Neuronal stem cell (in vitro differentiated cells): Measurements from ENCODE around the gene ARIH1.
A peak's percentile ranks its signal among the peaks of the same experiment; 100 is the strongest.

Source experiments
- DNase-seq: peaks from one replicate; pipeline ENCODE4 v3.0.0-alpha.2; 2013; ENCODE audit warnings: low spot score
- H2AFZ ChIP-seq: one replicate; pipeline ENCODE4 v1.6.1; 2013; ENCODE audit warnings: mild to moderate bottlenecking, low read length, inconsistent platforms
- H2AK5ac ChIP-seq: 2 replicates; pipeline ENCODE4 v1.6.1; 2013; ENCODE audit warnings: low read depth, mild to moderate bottlenecking, inconsistent platforms, low read length, moderate library complexity, mixed read lengths
- H2BK120ac ChIP-seq: 2 replicates; pipeline ENCODE4 v1.6.1; 2013; ENCODE audit warnings: low read depth, mild to moderate bottlenecking, inconsistent platforms, low read length, moderate library complexity, mixed read lengths
- H2BK12ac ChIP-seq: one replicate; pipeline ENCODE4 v1.6.1; 2013; ENCODE audit warnings: low read length, inconsistent platforms
- H2BK15ac ChIP-seq: 2 replicates; pipeline ENCODE4 v1.6.1; 2013; ENCODE audit warnings: mild to moderate bottlenecking, low read length, inconsistent platforms, mixed read lengths
- H2BK5ac ChIP-seq: one replicate; pipeline ENCODE4 v1.6.1; 2013; ENCODE audit warnings: inconsistent platforms, mild to moderate bottlenecking, low read length, moderate library complexity
- H3K14ac ChIP-seq: one replicate; pipeline ENCODE4 v1.6.1; 2013; ENCODE audit warnings: low read length, inconsistent platforms
- H3K18ac ChIP-seq: 2 replicates; pipeline ENCODE4 v1.6.1; 2013; ENCODE audit warnings: low read length, inconsistent platforms
- H3K23ac ChIP-seq: 2 replicates; pipeline ENCODE4 v1.6.1; 2013; ENCODE audit warnings: low read depth, mild to moderate bottlenecking, mixed read lengths, low read length, inconsistent platforms; ENCODE audit not compliant: poor library complexity
- H3K27ac ChIP-seq: replicated peaks from 3 replicates; pipeline ENCODE4 v1.5.1; 2013; ENCODE audit warnings: low read length, inconsistent platforms
- H3K27me3 ChIP-seq, 3 experiments: 2 replicates each; pipeline ENCODE4 v1.6.1; 2013; ENCODE audit warnings: low read length in 3 of 3, mild to moderate bottlenecking in 2 of 3, inconsistent platforms in 1 of 3, low read depth in 1 of 3, mixed read lengths in 1 of 3, moderate library complexity in 1 of 3; ENCODE audit not compliant: control insufficient read depth in 3 of 3, insufficient read depth in 3 of 3
- H3K36me3 ChIP-seq, 2 donors: replicated peaks in 1 of 2; 2 replicates each; pipeline ENCODE4 v1.6.1; 2013; ENCODE audit warnings: low read length in 2 of 2; ENCODE audit not compliant: control insufficient read depth in 2 of 2, insufficient read depth in 2 of 2
- H3K4ac ChIP-seq: 2 replicates; pipeline ENCODE4 v1.6.1; 2013; ENCODE audit warnings: inconsistent platforms, mild to moderate bottlenecking, low read length, moderate library complexity
- H3K4me1 ChIP-seq, 2 donors: 1 replicate in 1 of 2; 2 replicates in 1 of 2; pipeline ENCODE4 v1.6.1; 2013; ENCODE audit warnings: low read length in 2 of 2, low read depth in 1 of 2; ENCODE audit not compliant: control insufficient read depth in 2 of 2, insufficient read depth in 1 of 2
- H3K4me2 ChIP-seq: one replicate; pipeline ENCODE4 v1.6.1; 2013; ENCODE audit warnings: mild to moderate bottlenecking, low read length, inconsistent platforms; ENCODE audit not compliant: insufficient read depth, poor library complexity, severe bottlenecking
- H3K4me3 ChIP-seq, 2 donors: 2 replicates each; pipeline ENCODE4 v1.5.1; 2013; ENCODE audit warnings: low read length in 2 of 2, mild to moderate bottlenecking in 2 of 2, inconsistent platforms in 1 of 2, moderate library complexity in 1 of 2
- H3K79me1 ChIP-seq: one replicate; pipeline ENCODE4 v1.6.1; 2013; ENCODE audit warnings: low read depth, mild to moderate bottlenecking, inconsistent platforms, low read length, moderate library complexity
- H3K9ac ChIP-seq: one replicate; pipeline ENCODE4 v1.6.1; 2013; ENCODE audit warnings: mild to moderate bottlenecking, low read depth, low read length, inconsistent platforms; ENCODE audit not compliant: poor library complexity
- H3K9me3 ChIP-seq, 2 donors: replicated peaks in 1 of 2; 2 replicates each; pipeline versions ENCODE3 to v1.6.1; 2013; ENCODE audit warnings: low read length in 2 of 2, mild to moderate bottlenecking in 2 of 2, inconsistent platforms in 1 of 2, low read depth in 1 of 2, mixed read lengths in 1 of 2, moderate library complexity in 1 of 2; ENCODE audit not compliant: control insufficient read depth in 2 of 2, insufficient read depth in 1 of 2
- H4K8ac ChIP-seq: one replicate; pipeline ENCODE4 v1.6.1; 2013; ENCODE audit warnings: low read depth, mild to moderate bottlenecking, inconsistent platforms, low read length, moderate library complexity
- H4K91ac ChIP-seq: one replicate; pipeline ENCODE4 v1.6.1; 2013; ENCODE audit warnings: low read length, low read depth, mild to moderate bottlenecking, inconsistent platforms; ENCODE audit not compliant: poor library complexity
- WGBS, 2 donors: extraction: QIAGEN DNeasy Blood & Tissue Kit; methylation state at CpG; one replicate each; pipeline ENCODE4 v1.1.7; 2013; ENCODE audit warnings: missing lambda C conversion rate in 2 of 2, mixed read lengths in 1 of 2; ENCODE audit not compliant: insufficient read length in 2 of 2, insufficient replicate concordance in 1 of 2; ENCODE audit errors: extremely low coverage in 2 of 2; 5-methylcytosine and 5-hydroxymethylcytosine counted together

Gene ARIH1

DNA sequence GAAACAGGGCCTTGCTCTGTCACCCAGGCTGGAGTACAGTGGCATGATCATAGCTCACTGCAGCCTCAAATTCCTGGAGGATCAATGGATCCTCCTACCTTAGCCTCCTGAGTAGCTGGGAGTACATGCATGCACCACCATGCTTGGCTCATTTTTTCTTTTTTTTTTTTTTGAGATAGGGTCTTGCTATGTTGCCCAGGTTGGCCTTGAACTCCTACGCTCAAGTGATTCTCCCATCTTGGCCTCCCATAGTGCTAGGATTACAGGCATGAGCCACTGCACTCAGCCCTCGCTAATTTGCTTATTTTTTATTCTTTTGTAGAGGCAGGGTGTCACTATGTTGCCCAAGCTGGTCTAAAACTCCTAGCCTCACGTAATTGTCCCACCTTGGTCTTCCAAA lies 6.0 kb upstream of the ARIH1 start:
- Histone ChIP-seq H2BK5ac (no peak overlapping the region), H3K36me3 (peaks cover 0 to 8% of the 10 kb centered on the region in 2 donors), H3K9me3 (no peaks in the 10 kb centered on the region), H3K9ac (no peak overlapping the region), H3K4me1 (peaks cover 2% of the 10 kb centered on the region in 2 donors), H3K4ac (no peak overlapping the region), H3K4me2 (no peak overlapping the region), H3K4me3 (no peak overlapping the region), H3K27me3 (no peaks in the 10 kb centered on the region), H3K27ac (no peak overlapping the region), H2AFZ (no peak overlapping the region), H2AK5ac (no peak overlapping the region), H3K23ac (no peak overlapping the region), H2BK120ac (no peak overlapping the region), H3K18ac (no peak overlapping the region), H4K8ac (no peak overlapping the region), H3K79me1 (peaks cover 2% of the 10 kb centered on the region), H2BK12ac (no peak overlapping the region), H3K14ac (no peak overlapping the region), H4K91ac (no peak overlapping the region), H2BK15ac (no peak overlapping the region)
- WGBS, 2 donors: no CpG with 5 or more reads among the region's 3 CpGs
- DNase-seq: no peak

DNA sequence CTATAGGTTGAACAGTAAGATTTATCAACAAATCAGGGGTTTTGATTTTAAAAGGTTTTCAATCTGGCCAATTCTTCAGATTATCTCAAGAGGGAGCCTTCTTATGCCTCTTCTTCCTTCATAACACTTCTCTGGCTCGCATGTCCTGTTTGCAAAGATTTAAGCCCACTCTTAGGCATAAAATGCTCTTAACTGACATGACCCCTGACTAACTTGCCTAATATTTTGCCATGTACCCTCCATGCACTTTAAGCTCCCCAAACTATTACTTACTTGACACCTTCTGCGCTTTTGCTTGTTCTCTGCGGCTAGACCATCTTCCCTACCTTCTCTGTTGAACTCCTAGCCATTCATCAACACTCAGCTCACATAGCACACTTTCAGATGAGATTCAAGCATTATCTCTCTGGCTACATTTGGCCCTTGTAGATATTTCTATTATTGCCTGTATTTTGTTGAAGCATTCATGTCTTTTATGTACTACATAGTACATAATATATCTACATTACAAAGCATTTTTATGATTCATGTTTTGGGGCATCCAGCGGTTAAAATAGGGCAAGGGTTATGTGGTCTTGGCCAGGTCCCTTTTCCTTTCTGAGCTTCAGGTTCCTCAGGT lies 1.0 kb upstream of the ARIH1 start:
- H3K36me3 ChIP-seq: peaks cover 0 to 31% of the 10 kb centered on the region in 2 donors
- peak overlapping the region; percentile 49 for H3K4me2 ChIP-seq
- DNase-seq: peak; percentile 14
- no peak overlapping the region for H2BK5ac ChIP-seq
- H3K18ac ChIP-seq: no peak overlapping the region
- H3K4me3 ChIP-seq: peak overlapping the region; percentile 96 to 100
- H3K23ac ChIP-seq: no peak overlapping the region
- no peak overlapping the region for H4K91ac ChIP-seq
- peak overlapping the region; percentile 92 for H3K27ac ChIP-seq
- no peak overlapping the region for H3K14ac ChIP-seq
- H4K8ac ChIP-seq: no peak overlapping the region
- H3K27me3 ChIP-seq: no peaks in the 10 kb centered on the region
- no peak overlapping the region for H2BK120ac ChIP-seq
- H3K9ac ChIP-seq: no peak overlapping the region
- no peak overlapping the region for H2BK12ac ChIP-seq
- no CpG with 5 or more reads among the region's 4 CpGs for WGBS, 2 donors
- peaks cover 6% of the 10 kb centered on the region for H3K79me1 ChIP-seq
- no peak overlapping the region for H2AK5ac ChIP-seq
- H3K4ac ChIP-seq: no peak overlapping the region
- H3K4me1 ChIP-seq: peaks cover 3% of the 10 kb centered on the region in 2 donors
- no peaks in the 10 kb centered on the region for H3K9me3 ChIP-seq
- no peak overlapping the region for H2BK15ac ChIP-seq
- peak overlapping the region; percentile 94 for H2AFZ ChIP-seq

DNA sequence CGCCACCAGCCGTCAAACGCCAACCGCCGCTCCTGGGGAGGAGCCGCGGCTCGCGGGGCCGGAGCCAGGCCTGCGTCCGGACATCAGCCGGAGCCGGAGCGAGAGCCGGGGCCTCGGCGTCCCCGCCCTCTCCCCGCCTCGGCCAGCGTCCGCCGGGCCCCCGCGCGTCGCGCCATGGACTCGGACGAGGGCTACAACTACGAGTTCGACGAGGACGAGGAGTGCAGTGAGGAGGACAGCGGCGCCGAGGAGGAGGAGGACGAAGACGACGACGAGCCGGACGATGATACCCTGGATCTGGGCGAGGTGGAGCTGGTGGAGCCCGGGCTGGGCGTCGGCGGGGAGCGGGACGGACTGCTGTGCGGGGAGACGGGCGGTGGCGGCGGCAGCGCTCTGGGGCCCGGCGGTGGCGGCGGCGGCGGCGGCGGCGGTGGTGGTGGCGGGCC lies 359 bp downstream of the ARIH1 start:
- Histone ChIP-seq H2BK120ac (peak overlapping the region; percentile 29), H3K4ac (peak overlapping the region; percentile 72), H3K14ac (peak overlapping the region; percentile 98), H3K9me3 (peaks cover 0 to 13% of the 10 kb centered on the region in 2 donors), H3K4me3 (peak overlapping the region; percentile 96 to 100), H3K9ac (peak overlapping the region; percentile 100), H2AK5ac (peak overlapping the region; percentile 97), H4K91ac (no peak overlapping the region), H2BK15ac (no peak overlapping the region), H3K18ac (peak overlapping the region; percentile 99), H3K36me3 (peaks cover 6 to 45% of the 10 kb centered on the region in 2 donors), H4K8ac (peak overlapping the region; percentile 79), H3K23ac (peak overlapping the region; percentile 98), H3K79me1 (peaks cover 6% of the 10 kb centered on the region), H3K27me3 (no peaks in the 10 kb centered on the region), H2BK12ac (peak overlapping the region; percentile 80), H3K4me1 (peaks cover 3% of the 10 kb centered on the region in 2 donors), H3K4me2 (peak overlapping the region; percentile 72), H2BK5ac (peak overlapping the region; percentile 95), H3K27ac (peak overlapping the region; percentile 89), H2AFZ (peak overlapping the region; percentile 94)
- DNase-seq: no peak
- WGBS, 2 donors: no CpG with 5 or more reads among the region's 67 CpGs

GRCh38 chr15:72474912-72475628 lies 940 bp downstream of the ARIH1 start:
- Histone ChIP-seq H3K9ac (peak overlapping the region; percentile 100), H3K23ac (peak overlapping the region; percentile 98), H3K18ac (peak overlapping the region; percentile 99), H4K8ac (no peak overlapping the region), H3K9me3 (peaks cover 0 to 15% of the 10 kb centered on the region in 2 donors), H2BK15ac (no peak overlapping the region), H3K4me2 (peak overlapping the region; percentile 72), H4K91ac (no peak overlapping the region), H3K36me3 (peaks cover 6 to 49% of the 10 kb centered on the region in 2 donors), H2AFZ (peak overlapping the region; percentile 94), H3K79me1 (peaks cover 6% of the 10 kb centered on the region), H3K14ac (peak overlapping the region; percentile 98), H2AK5ac (peak overlapping the region; percentile 97), H2BK5ac (peak overlapping the region; percentile 95), H3K4me3 (peak overlapping the region; percentile 96 to 100), H2BK12ac (no peak overlapping the region), H3K27ac (peak overlapping the region; percentile 89), H3K27me3 (no peaks in the 10 kb centered on the region), H3K4ac (no peak overlapping the region), H2BK120ac (peak overlapping the region; percentile 29), H3K4me1 (peaks cover 3% of the 10 kb centered on the region in 2 donors)
- WGBS, 2 donors: no CpG with 5 or more reads among the region's 42 CpGs
- DNase-seq: peak; percentile 56
